Measurements from ENCODE around the gene CSN1S1. TPM values are rescaled to one million over a fixed set of nuclear protein-coding genes. Genes with fewer than 3 reads are reported as not detected.

Gene CSN1S1
- total RNA-seq, 2 donors from 2014 or later, result not detected

- intact Hi-C loops (cut with DNase I), result no loop called here
- Histone ChIP-seq H3K27ac (no peak within 1 kb of the TSS), H3K4me1 (no peaks in the 10 kb centered on the region), H3K36me3 (no peaks in the 10 kb centered on the region), H3K9ac (ENCODE audit: low read depth in 2 of 2, low read length in 2 of 2) (no peak within 1 kb of the TSS), H3K9me3 (no peaks in the 10 kb centered on the region), H3K4me3 (no peak within 1 kb of the TSS), H3K27me3 (no peaks in the 10 kb centered on the region)
- no peak for DNase-seq
- TF ChIP-seq, protein P1, sequence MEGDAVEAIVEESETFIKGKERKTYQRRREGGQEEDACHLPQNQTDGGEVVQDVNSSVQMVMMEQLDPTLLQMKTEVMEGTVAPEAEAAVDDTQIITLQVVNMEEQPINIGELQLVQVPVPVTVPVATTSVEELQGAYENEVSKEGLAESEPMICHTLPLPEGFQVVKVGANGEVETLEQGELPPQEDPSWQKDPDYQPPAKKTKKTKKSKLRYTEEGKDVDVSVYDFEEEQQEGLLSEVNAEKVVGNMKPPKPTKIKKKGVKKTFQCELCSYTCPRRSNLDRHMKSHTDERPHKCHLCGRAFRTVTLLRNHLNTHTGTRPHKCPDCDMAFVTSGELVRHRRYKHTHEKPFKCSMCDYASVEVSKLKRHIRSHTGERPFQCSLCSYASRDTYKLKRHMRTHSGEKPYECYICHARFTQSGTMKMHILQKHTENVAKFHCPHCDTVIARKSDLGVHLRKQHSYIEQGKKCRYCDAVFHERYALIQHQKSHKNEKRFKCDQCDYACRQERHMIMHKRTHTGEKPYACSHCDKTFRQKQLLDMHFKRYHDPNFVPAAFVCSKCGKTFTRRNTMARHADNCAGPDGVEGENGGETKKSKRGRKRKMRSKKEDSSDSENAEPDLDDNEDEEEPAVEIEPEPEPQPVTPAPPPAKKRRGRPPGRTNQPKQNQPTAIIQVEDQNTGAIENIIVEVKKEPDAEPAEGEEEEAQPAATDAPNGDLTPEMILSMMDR (IDR thresholded peaks at IDR 0.05), result no peak
Observed at GRCh38 chr4:69965628-69966027, 34.8 kb downstream of the CSN1S1 start, which contains the start of gene CSN2. TSS of gene CSN2 (minus strand) at chr4:69965728. CDS start at chr4:69960995, 4,733 bp downstream.

- TF ChIP-seq, protein P1 (IDR thresholded peaks at IDR 0.05), result no peak
- Histone ChIP-seq H3K4me1 (no peaks in the 10 kb centered on the region), H3K9me3 (no peaks in the 10 kb centered on the region), H3K27ac (no peak overlapping the region), H3K27me3 (no peaks in the 10 kb centered on the region), H3K4me3 (no peak overlapping the region), H3K9ac (ENCODE audit: low read depth in 2 of 2, low read length in 2 of 2) (no peak overlapping the region), H3K36me3 (no peaks in the 10 kb centered on the region)
- no peak for DNase-seq
- intact Hi-C loops (cut with DNase I), result no loop called here
Observed at GRCh38 chr4:69970071-69970470, 39.2 kb downstream of the CSN1S1 start.

- no peaks in the 10 kb centered on the region for H3K27me3 ChIP-seq
- no peak for DNase-seq
- no peak overlapping the region for H3K27ac ChIP-seq
- no peaks in the 10 kb centered on the region for H3K36me3 ChIP-seq
- H3K4me1 ChIP-seq, result no peaks in the 10 kb centered on the region
- no peak overlapping the region for H3K9ac ChIP-seq (ENCODE audit: low read depth in 2 of 2, low read length in 2 of 2)
- TF ChIP-seq, protein P1 (IDR thresholded peaks at IDR 0.05), result no peak
- intact Hi-C loops (cut with DNase I), result no loop called here
- no peak overlapping the region for H3K4me3 ChIP-seq
- no peaks in the 10 kb centered on the region for H3K9me3 ChIP-seq
Observed at GRCh38 chr4:69974631-69975030, 43.8 kb downstream of the CSN1S1 start.

DNA sequence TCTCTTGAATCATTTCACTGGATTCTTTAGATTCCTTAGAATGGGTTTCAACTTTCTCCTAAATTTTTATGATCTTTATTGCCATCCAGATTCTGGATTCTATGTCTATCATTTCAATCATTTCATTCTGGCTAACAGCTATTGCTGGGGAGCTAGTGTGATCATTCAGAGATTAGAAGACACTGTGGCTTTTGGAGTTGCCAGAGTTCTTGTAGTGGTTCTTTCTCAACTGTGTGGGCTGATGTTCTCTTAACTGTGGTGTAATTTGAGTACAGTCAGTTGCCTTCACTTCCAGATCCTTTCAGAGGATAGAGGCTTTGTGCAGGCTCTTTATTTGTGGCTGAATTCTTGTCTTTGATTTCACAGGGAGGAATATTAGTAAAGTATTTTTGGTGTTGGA, 46.7 kb downstream of the CSN1S1 start:
- H3K9ac ChIP-seq (ENCODE audit: low read depth in 2 of 2, low read length in 2 of 2), result no peak overlapping the region

GRCh38 chr4:69984030-69984443, 53.2 kb downstream of the CSN1S1 start:
- no peak for DNase-seq

More for the DNA sequence above, 46.7 kb downstream of the CSN1S1 start:
- intact Hi-C loops (cut with DNase I), result no loop called here
- no peak for DNase-seq
- H3K4me3 ChIP-seq, result no peak overlapping the region
- H3K27me3 ChIP-seq, result no peaks in the 10 kb centered on the region
- H3K9me3 ChIP-seq, result no peaks in the 10 kb centered on the region
- no peak overlapping the region for H3K27ac ChIP-seq
- H3K4me1 ChIP-seq, result no peaks in the 10 kb centered on the region
- no peaks in the 10 kb centered on the region for H3K36me3 ChIP-seq
- TF ChIP-seq, protein P1 (IDR thresholded peaks at IDR 0.05), result no peak

More at GRCh38 chr4:69984030-69984443, 53.2 kb downstream of the CSN1S1 start:
- H3K36me3 ChIP-seq, result no peaks in the 10 kb centered on the region
- H3K27me3 ChIP-seq, result no peaks in the 10 kb centered on the region
- no peaks in the 10 kb centered on the region for H3K4me1 ChIP-seq
- H3K9ac ChIP-seq (ENCODE audit: low read depth in 2 of 2, low read length in 2 of 2), result no peak overlapping the region
- no peak overlapping the region for H3K4me3 ChIP-seq
- no peaks in the 10 kb centered on the region for H3K9me3 ChIP-seq
- H3K27ac ChIP-seq, result no peak overlapping the region
- TF ChIP-seq, protein P1 (IDR thresholded peaks at IDR 0.05), result no peak
- intact Hi-C loops (cut with DNase I), result no loop called here
